PC-3 (cell line): ENCODE measurements around the gene FANK1. TPM values are rescaled to one million over a fixed set of nuclear protein-coding genes. Genes with fewer than 3 reads are reported as not detected.

Experiments
- ATAC-seq: fragments of 200-7000 bp; cut with Tn5 transposase; 2 replicates; pipeline ENCODE4 v1.9.1; 2020; ENCODE audit warnings: mild to moderate bottlenecking, moderate library complexity
- BruUV-seq: library from RNA; stranded (reverse); fragments of 400-500 nt; replicated peaks from 2 replicates; lab custom pipeline; 2021; lab: Mats Ljungman, UMichigan
- CTCF ChIA-PET: fragments of 300-600 bp; sonication (Branson Sonifier 250); formaldehyde crosslinking; loops from one replicate; lab custom pipeline; 2022; ENCODE audit warnings: antibody characterized with exemption; lab: Charles Lee
- POLR2A ChIA-PET: fragments of 300-600 bp; sonication (Branson Sonifier 250); formaldehyde crosslinking; loops from one replicate; lab custom pipeline; 2022; ENCODE audit warnings: antibody characterized with exemption; ENCODE audit not compliant: unreplicated experiment; lab: Charles Lee
- DNase-seq: peaks from one replicate; pipeline ENCODE4 v3.0.0-alpha.2; 2015
- H2AFZ ChIP-seq: fragments of 300-600 bp; sonication (generic); 2 replicates; pipeline ENCODE4 v1.6.0; 2016; ENCODE audit warnings: antibody characterized with exemption, low read length
- H3F3A ChIP-seq: fragments of 300-600 bp; sonication (generic); one replicate; pipeline ENCODE4 v1.6.0; 2017; ENCODE audit warnings: antibody characterized with exemption, low read length, control low read depth, mild to moderate bottlenecking; ENCODE audit not compliant: unreplicated experiment
- H3K27ac ChIP-seq: fragments of 300-600 bp; sonication (generic); 2 replicates; pipeline ENCODE4 v1.5.1; 2016; ENCODE audit warnings: mild to moderate bottlenecking, low read length
- H3K27me3 ChIP-seq: fragments of 300-600 bp; sonication (generic); 2 replicates; pipeline ENCODE4 v1.6.1; 2016; ENCODE audit warnings: low read length, mixed read lengths
- H3K36me3 ChIP-seq: fragments of 300-600 bp; sonication (generic); 2 replicates; pipeline ENCODE4 v1.6.1; 2016; ENCODE audit warnings: low read depth, mixed run types, low read length, mixed read lengths
- H3K4me1 ChIP-seq: fragments of 300-600 bp; sonication (generic); 2 replicates; pipeline ENCODE4 v1.5.1; 2016; ENCODE audit warnings: low read length; ENCODE audit not compliant: insufficient read depth
- H3K4me2 ChIP-seq: fragments of 300-600 bp; sonication (generic); 2 replicates; pipeline ENCODE4 v1.6.0; 2016; ENCODE audit warnings: low read length
- H3K4me3 ChIP-seq: fragments of 300-600 bp; sonication (generic); 2 replicates; pipeline ENCODE4 v1.5.1; 2016; ENCODE audit warnings: mild to moderate bottlenecking, low read length, mixed read lengths
- H3K79me2 ChIP-seq: fragments of 300-600 bp; sonication (generic); 2 replicates; pipeline ENCODE4 v1.6.1; 2017; ENCODE audit warnings: low read length, mixed read lengths
- H3K9ac ChIP-seq: fragments of 300-600 bp; sonication (generic); 2 replicates; pipeline ENCODE4 v1.6.0; 2016; ENCODE audit warnings: mild to moderate bottlenecking, low read length
- H3K9me2 ChIP-seq: fragments of 300-600 bp; sonication (generic); replicated peaks from 2 replicates; pipeline ENCODE4 v1.6.1; 2016; ENCODE audit warnings: mixed run types, low read length, mixed read lengths
- H3K9me3 ChIP-seq: fragments of 300-600 bp; sonication (generic); 2 replicates; pipeline ENCODE4 v1.6.1; 2016; ENCODE audit warnings: low read length, mixed read lengths
- H4K20me1 ChIP-seq: fragments of 300-600 bp; sonication (generic); 2 replicates; pipeline ENCODE4 v1.6.1; 2016; ENCODE audit warnings: low read length, mixed read lengths
- EZH2 ChIP-seq: fragments of 300-600 bp; sonication (generic); IDR thresholded peaks from one replicate; pipeline ENCODE4 v1.6.1; 2017; ENCODE audit warnings: antibody characterized with exemption, mild to moderate bottlenecking, low read length; ENCODE audit not compliant: unreplicated experiment
- EZH2phosphoT487 ChIP-seq: fragments of 300-600 bp; sonication (generic); IDR thresholded peaks from 2 replicates; pipeline ENCODE4 v1.6.1; 2018; ENCODE audit warnings: mild to moderate bottlenecking, antibody characterized with exemption, low read length, borderline replicate concordance
- intact Hi-C: fragments of 100-400 bp; cut with micrococcal nuclease; formaldehyde crosslinking; loops from 2 replicates; pipeline ENCODE4 v1.9.0; 2023
- total RNA-seq: library from RNA; depleted of rRNA; stranded (reverse); fragments of >200 nt; gene quantifications from 2 replicates; pipeline ENCODE4 v1.2.3, GENCODE V29; 2014
- TF ChIP-seq, protein P1 (sequence below): fragments of 300-600 bp; sonication (generic); conservative IDR thresholded peaks from 2 replicates; pipeline ENCODE4 v1.5.1; 2017; ENCODE audit warnings: antibody characterized with exemption, low read depth, mild to moderate bottlenecking, low read length

FANK1 gene
- total RNA-seq, 1 experiment from 2014 or later = 0.95 TPM

GRCh38 chr10:125868372-125868975 lies 27.9 kb upstream of the FANK1 start:
- Histone ChIP-seq H3K4me1 (no peaks in the 10 kb centered on the region), H3K36me3 (no peaks in the 10 kb centered on the region; the same call in 1 of the 2 replicates), H3K27ac (no peak overlapping the region), H3K4me2 (no peak overlapping the region), H3K4me3 (no peak overlapping the region), H3K9me2 (no peaks in the 10 kb centered on the region), H3K9ac (no peak overlapping the region), H2AFZ (no peak overlapping the region), H3K27me3 (no peaks in the 10 kb centered on the region), H3K79me2 (no peaks in the 10 kb centered on the region), H4K20me1 (no peaks in the 10 kb centered on the region), H3F3A (no peaks in the 10 kb centered on the region), H3K9me3 (no peaks in the 10 kb centered on the region)
- intact Hi-C loops = loop anchor here (2.0 to 5.0 kb wide), 5 partner anchors 39 to 636 kb away; partner anchors contain the start of gene ADAM12
- peak; percentile 67 for ATAC-seq
- TF ChIP-seq, protein P1, sequence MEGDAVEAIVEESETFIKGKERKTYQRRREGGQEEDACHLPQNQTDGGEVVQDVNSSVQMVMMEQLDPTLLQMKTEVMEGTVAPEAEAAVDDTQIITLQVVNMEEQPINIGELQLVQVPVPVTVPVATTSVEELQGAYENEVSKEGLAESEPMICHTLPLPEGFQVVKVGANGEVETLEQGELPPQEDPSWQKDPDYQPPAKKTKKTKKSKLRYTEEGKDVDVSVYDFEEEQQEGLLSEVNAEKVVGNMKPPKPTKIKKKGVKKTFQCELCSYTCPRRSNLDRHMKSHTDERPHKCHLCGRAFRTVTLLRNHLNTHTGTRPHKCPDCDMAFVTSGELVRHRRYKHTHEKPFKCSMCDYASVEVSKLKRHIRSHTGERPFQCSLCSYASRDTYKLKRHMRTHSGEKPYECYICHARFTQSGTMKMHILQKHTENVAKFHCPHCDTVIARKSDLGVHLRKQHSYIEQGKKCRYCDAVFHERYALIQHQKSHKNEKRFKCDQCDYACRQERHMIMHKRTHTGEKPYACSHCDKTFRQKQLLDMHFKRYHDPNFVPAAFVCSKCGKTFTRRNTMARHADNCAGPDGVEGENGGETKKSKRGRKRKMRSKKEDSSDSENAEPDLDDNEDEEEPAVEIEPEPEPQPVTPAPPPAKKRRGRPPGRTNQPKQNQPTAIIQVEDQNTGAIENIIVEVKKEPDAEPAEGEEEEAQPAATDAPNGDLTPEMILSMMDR = peak; percentile 90
- TF ChIP-seq EZH2phosphoT487 = no peak
- DNase-seq = peak; percentile 74
- CTCF ChIA-PET = interaction anchor here (0.6 kb wide), 1 partner anchor 31 kb away, joined by 3 read pairs; no protein-coding TSS in a partner anchor
- POLR2A ChIA-PET = interaction anchor here (0.5 kb wide), 1 partner anchor 284 kb away, joined by 4 read pairs; no protein-coding TSS in a partner anchor
- BruUV-seq = no TSS peak

GRCh38 chr10:125871338-125871737 lies 25.0 kb upstream of the FANK1 start:
- Histone ChIP-seq H3K9me3 (no peaks in the 10 kb centered on the region; the same call in 1 of the 2 replicates), H3K36me3 (peaks cover 13% of the 10 kb centered on the region), H3K27ac (no peak overlapping the region), H4K20me1 (no peaks in the 10 kb centered on the region), H3F3A (no peaks in the 10 kb centered on the region), H3K9ac (no peak overlapping the region), H3K27me3 (no peaks in the 10 kb centered on the region), H3K4me1 (no peaks in the 10 kb centered on the region), H3K79me2 (0 out of 2 replicates have a peak, but pooled peaks cover under 1% of the 10 kb centered on the region), H3K4me2 (no peak overlapping the region), H3K4me3 (no peak overlapping the region), H2AFZ (no peak overlapping the region), H3K9me2 (no peaks in the 10 kb centered on the region)
- CTCF ChIA-PET = no interaction called here
- TF ChIP-seq, protein P1 = no peak
- TF ChIP-seq EZH2 = no peak
- TF ChIP-seq EZH2phosphoT487 = no peak
- no TSS peak for BruUV-seq
- POLR2A ChIA-PET = no interaction called here
- DNase-seq = no peak
- peak; percentile 49; the same call in 1 of the 2 replicates for ATAC-seq
- intact Hi-C loops = no loop called here
